Measurements from ENCODE around the gene PPIH.

- TF ChIP-seq, protein P1, sequence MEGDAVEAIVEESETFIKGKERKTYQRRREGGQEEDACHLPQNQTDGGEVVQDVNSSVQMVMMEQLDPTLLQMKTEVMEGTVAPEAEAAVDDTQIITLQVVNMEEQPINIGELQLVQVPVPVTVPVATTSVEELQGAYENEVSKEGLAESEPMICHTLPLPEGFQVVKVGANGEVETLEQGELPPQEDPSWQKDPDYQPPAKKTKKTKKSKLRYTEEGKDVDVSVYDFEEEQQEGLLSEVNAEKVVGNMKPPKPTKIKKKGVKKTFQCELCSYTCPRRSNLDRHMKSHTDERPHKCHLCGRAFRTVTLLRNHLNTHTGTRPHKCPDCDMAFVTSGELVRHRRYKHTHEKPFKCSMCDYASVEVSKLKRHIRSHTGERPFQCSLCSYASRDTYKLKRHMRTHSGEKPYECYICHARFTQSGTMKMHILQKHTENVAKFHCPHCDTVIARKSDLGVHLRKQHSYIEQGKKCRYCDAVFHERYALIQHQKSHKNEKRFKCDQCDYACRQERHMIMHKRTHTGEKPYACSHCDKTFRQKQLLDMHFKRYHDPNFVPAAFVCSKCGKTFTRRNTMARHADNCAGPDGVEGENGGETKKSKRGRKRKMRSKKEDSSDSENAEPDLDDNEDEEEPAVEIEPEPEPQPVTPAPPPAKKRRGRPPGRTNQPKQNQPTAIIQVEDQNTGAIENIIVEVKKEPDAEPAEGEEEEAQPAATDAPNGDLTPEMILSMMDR (IDR thresholded peaks at IDR 0.05) = no peak
- TF ChIP-seq TCF7L2 (IDR thresholded peaks at IDR 0.05; ENCODE audit: low read depth, low read length) (no peak), POLR2AphosphoS5 (IDR thresholded peaks at IDR 0.05; ENCODE audit: low read depth, low read length) (no peak)
Measured at GRCh38 chr1:42698081-42698813, 40.0 kb downstream of the PPIH start.
